Measurements from ENCODE around the gene AACS.

- TF ChIP-seq CTCF (IDR thresholded peaks at IDR 0.05): no peak
- no peak for TF ChIP-seq POLR2A (IDR thresholded peaks at IDR 0.05)
- TF ChIP-seq EP300 (IDR thresholded peaks at IDR 0.05): no peak
These were observed 4.4 kb downstream of the AACS start for GRCh38 chr12:125069616-125070015.
